Cardiac fibroblast (primary cell): ENCODE measurements around the gene NFIX.
A peak's percentile ranks its signal among the peaks of the same experiment; 100 is the strongest.

Experiments
- DNase-seq, 2 donors: peaks; one replicate each; pipeline versions ENCODE4 v3.0.0 to v3.0.0-alpha.2; 2010; ENCODE audit warnings: low read depth in 2 of 2
- H3K4me3 ChIP-seq, 2 donors: replicated peaks in 1 of 2; 1 replicate in 1 of 2; 2 replicates in 1 of 2; pipeline ENCODE4 v1.5.1; 2011; ENCODE audit warnings: low read depth in 2 of 2, low read length in 2 of 2, mild to moderate bottlenecking in 2 of 2, moderate library complexity in 1 of 2
- TF ChIP-seq, protein P1 (sequence below): IDR thresholded peaks from one replicate; pipeline ENCODE4 v1.5.1; 2011; ENCODE audit warnings: low read depth, mild to moderate bottlenecking, low read length, inconsistent platforms

NFIX gene

DNA sequence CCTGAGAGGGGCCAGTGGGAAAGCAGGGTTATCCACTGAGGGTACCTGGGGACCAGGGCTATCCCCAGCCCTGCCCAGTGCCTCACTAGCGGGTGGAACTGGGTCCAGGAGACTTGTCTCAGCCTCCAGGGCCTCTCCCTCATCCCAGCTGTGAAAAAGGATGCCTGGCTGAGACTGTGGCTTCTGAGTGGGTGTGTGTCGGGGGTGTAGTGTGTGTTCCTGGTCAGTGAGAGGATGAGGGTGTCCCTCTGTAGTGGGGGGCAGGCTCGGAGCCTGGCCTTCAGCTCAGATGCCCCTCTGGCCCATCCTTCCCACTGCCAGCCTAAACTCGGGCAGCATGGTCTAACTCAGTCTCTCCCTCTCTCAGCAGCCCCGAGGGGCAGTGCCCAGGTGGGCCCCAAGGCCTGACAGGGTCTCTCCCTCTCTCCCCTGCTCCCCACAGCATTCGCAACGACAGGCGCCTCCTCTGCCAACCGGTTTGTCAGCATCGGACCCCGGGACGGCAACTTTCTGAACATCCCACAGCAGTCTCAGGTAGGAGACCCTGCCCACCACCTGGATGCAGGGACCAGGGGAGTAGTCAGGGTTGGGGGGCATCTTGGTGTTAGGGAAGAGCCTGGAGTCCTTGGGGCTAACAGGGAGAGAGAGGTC lies 94.7 kb downstream of the NFIX start:
- DNase-seq: no peak
- TF ChIP-seq, protein P1, sequence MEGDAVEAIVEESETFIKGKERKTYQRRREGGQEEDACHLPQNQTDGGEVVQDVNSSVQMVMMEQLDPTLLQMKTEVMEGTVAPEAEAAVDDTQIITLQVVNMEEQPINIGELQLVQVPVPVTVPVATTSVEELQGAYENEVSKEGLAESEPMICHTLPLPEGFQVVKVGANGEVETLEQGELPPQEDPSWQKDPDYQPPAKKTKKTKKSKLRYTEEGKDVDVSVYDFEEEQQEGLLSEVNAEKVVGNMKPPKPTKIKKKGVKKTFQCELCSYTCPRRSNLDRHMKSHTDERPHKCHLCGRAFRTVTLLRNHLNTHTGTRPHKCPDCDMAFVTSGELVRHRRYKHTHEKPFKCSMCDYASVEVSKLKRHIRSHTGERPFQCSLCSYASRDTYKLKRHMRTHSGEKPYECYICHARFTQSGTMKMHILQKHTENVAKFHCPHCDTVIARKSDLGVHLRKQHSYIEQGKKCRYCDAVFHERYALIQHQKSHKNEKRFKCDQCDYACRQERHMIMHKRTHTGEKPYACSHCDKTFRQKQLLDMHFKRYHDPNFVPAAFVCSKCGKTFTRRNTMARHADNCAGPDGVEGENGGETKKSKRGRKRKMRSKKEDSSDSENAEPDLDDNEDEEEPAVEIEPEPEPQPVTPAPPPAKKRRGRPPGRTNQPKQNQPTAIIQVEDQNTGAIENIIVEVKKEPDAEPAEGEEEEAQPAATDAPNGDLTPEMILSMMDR: no peak
- H3K4me3 ChIP-seq: no peak overlapping the region

DNA sequence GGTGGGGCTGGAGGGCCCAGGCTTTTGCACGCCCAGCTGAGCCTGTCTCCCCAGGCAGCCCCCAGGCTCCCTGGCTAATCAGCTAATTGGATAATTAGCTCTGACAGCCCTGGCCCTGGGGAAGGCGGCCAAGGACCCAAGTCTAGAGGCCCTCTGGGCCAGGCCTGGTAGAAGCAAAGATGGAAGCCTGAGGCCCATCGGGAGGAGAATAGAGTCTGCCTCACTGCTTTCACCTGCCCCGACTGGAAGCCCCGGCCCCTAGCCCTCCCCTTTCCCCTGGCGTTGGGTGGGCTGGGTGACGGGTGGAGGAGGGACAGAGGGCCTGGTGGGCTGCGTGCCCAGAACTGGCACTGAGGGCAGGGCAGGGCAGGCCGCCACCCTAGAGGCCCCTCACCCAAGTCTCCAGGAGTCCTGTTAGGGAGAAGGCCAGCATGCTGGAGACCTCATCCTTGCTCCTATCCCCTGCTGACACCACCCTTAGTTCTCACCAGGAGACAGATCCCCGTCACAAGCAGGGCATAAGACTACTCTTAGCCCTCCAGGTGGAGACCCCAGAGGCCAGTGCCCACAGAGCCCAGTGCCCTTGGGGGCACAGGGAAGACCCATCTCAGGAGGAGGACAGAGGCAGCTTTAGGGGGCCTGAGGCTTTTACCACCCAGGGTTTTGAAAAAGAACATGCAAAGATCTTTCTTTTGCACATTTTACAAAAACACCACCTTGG lies 95.4 kb downstream of the NFIX start:
- no peak for DNase-seq
- TF ChIP-seq, protein P1: no peak
- H3K4me3 ChIP-seq: no peak overlapping the region

DNA sequence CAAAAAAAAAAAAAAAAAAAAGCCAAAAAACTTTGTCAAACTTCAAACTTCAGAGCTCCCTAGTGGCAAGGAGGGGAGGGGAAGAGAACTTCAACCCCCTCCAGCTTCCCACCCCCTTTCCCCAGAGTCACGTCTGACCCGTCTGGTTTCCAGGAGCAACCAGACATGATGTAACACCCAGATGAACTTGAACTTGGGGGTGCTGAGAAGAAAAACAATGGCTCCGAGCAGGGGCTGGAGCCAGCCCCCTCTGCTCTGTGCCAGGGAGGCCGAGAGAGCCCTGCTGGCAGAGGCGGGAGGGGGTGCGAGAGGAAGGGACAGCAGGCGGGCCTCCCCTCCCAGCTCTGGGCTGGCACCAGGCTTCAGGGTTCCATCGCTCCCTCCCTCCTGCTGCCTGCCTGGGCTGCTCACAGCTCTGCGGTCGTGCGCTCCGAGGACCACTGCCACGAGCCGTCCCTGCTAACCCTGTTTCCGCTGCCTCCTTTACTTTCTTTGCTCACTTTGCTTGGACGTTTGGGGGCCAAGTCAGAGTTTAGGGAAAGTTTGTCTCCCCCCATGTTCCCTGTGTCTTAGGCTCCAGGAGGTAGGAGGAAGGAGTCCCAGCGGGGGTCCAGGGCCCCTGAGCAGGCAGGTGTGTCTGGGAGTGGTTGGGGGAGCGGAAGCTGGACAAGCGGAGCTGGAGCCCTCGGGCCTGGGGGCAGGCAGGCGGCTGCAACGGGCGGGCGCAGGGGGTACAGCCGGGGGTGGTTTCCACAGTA lies 96.3 kb downstream of the NFIX start:
- H3K4me3 ChIP-seq: peak overlapping the region in 1 of 2 donors; percentile 14
- TF ChIP-seq, protein P1: no peak
- DNase-seq: peak; percentile 92 to 96

DNA sequence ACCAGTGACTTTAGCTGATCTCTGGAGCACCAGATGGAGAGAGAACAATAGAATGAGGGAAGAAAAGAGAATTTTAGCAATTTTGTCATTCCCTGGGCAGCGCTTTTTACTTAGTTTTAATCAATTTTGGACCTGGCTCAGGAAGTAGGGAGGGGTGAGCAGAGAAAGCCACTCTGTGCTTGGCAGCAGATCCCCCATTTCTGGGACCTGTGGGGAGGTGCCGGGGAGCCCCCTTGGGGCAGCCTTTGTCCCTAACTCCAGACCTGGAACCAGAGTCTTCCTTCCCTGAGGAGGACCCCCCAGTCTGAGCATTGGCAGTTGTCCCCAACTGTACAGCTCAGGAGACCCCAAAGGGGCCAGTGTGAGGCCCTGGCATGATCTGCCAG lies 96.9 kb downstream of the NFIX start:
- no peak overlapping the region for H3K4me3 ChIP-seq
- DNase-seq: peak in 1 of 2 donors; percentile 27
- TF ChIP-seq, protein P1: no peak

DNA sequence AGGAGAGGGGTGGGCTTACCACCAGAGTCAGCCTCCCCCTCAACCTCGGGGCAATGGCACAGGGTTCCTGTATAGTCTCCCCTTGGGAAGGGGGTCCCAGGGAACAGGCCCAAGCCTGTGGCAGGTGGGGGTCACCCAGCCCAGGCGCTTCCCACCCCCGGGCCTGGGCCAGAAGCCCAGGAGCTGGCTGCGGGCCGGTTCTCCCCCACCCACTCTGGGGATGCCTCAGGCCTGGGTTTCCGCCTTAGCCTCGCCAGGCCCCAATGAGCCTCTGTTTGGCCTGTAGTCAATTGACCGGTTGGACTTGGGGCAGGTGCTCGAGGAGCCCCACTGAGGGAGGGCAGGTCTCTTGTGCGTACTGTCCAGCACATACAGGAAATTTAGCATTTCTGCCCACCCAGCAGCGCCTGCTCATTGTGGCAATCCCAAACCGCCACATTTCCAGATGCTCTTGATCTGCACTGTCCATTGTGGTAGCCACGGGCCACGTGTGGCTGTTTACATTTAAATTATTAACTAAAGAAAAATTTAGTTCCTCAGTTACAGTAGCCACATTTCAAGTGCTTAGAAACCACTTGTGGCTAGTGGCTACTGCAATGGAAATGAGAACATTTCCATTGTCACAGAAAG lies 97.4 kb downstream of the NFIX start:
- DNase-seq: peak in 1 of 2 donors; percentile 23
- TF ChIP-seq, protein P1: no peak
- H3K4me3 ChIP-seq: no peak overlapping the region

DNA sequence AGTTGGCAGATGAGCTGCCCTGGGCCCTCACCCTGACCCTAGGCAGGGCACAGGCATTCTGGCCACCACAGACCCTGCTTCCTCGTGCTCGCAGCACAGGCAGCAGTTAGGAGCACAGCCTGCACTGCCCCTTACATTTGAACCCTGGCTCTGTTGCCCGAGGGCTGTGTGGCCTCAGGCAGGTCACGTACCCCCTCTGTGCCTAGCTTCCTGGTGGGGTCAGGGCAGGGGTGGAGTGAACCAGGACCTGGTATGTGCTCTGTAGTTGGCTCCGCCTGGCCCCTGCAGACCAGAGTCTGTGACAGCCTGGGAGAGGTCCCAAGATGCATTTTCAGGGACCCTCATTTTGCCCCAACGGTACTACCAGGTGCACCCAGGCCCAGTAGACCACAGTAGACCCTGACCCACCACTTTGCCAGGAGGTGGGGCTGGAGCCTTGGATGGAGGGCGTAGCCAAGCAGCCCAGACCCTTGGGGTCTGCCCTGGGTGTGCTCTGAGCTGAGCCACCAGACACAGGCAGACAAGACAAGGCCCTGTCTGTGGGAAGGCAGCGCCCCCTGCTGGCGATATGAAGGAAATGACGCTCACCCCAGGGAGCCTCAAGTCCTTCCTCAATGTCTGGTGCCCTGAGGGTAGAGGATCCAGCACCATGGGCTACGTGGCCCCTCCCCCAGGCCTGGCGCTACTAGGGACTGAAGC lies 98.3 kb downstream of the NFIX start:
- TF ChIP-seq, protein P1: peak; percentile 88
- no peak overlapping the region for H3K4me3 ChIP-seq
- DNase-seq: peak; percentile 89
